Mucosa of stomach (tissue), 1 donor: Measurements from ENCODE around the gene FRAS1.

Experiments
- H3K27me3 ChIP-seq: one replicate; pipeline ENCODE4 v1.7.0; 2013; ENCODE audit warnings: mild to moderate bottlenecking, low read length; ENCODE audit not compliant: control insufficient read depth, insufficient read depth
- H3K36me3 ChIP-seq: one replicate; pipeline ENCODE4 v1.7.0; 2013; ENCODE audit warnings: low read length; ENCODE audit not compliant: control insufficient read depth, insufficient read depth
- H3K4me1 ChIP-seq: one replicate; pipeline ENCODE4 v1.7.0; 2013; ENCODE audit warnings: mild to moderate bottlenecking, low read length; ENCODE audit not compliant: control insufficient read depth, insufficient read depth
- H3K4me3 ChIP-seq: one replicate; pipeline ENCODE4 v1.7.0; 2013; ENCODE audit warnings: low read length
- H3K9ac ChIP-seq: one replicate; pipeline ENCODE4 v1.7.0; 2013; ENCODE audit warnings: mild to moderate bottlenecking, low read length, moderate library complexity
- H3K9me3 ChIP-seq: one replicate; pipeline ENCODE4 v1.7.0; 2013; ENCODE audit warnings: mild to moderate bottlenecking, low read length, moderate library complexity; ENCODE audit not compliant: control insufficient read depth
- donor health status: Pancreatic carcinoma.

FRAS1 gene

DNA sequence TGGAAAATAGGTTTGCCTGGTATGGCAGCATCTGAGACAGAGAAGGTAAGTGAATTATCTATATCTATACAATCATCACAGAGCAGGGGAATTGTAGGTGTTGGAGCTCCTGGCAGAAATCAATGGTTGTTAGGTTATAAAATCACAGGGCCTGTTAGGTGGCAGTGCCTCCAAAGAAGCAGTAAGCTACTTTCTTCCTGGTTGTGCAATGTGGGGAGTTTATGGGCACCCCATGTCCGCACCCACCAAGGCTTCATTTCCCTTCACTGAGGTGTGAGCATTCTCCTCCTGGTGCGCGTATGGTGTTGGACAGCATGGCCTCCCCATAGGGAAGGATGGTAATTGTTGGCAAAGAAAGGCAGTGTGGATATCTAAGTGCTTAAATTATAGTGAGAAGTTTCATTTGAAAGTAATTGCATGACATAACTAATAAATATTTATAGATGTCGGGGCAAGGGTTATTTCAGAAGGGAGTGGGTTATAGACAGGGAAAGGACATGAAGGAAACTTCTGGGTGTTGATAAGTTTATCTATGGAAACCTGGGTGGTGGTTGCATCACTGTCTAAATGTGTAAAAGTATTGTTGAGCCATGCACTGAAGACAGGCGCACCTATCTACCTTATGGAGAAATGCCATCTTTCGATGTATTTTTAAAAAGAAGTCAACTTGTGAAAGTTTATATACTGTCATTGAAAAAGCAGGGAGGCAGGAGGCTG, 153.7 kb downstream of the FRAS1 start:
- Histone ChIP-seq H3K4me3 (no peak overlapping the region), H3K36me3 (no peaks in the 10 kb centered on the region), H3K4me1 (peaks cover 8% of the 10 kb centered on the region), H3K9ac (no peak overlapping the region), H3K9me3 (no peaks in the 10 kb centered on the region), H3K27me3 (no peaks in the 10 kb centered on the region)

DNA sequence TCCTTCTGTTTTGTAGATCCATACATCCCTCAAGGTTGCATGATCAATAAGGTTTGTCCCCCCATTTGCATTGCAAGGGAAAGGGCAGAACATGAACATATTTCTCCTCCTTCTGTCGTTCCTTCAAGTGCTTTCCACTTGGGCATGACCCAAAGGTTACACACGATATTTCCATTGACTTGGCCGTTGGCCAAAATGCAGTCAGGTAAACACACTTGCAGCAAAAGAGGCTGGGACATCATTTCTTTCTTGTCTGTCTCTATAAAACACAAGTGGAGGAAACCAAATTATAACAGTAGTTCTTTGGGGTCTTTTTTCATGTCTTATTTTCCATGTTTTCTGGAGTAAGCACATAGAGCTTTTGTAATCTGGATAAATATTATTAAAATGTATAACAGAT, 156.1 kb downstream of the FRAS1 start:
- Histone ChIP-seq H3K36me3 (no peaks in the 10 kb centered on the region), H3K9me3 (no peaks in the 10 kb centered on the region), H3K9ac (no peak overlapping the region)

DNA sequence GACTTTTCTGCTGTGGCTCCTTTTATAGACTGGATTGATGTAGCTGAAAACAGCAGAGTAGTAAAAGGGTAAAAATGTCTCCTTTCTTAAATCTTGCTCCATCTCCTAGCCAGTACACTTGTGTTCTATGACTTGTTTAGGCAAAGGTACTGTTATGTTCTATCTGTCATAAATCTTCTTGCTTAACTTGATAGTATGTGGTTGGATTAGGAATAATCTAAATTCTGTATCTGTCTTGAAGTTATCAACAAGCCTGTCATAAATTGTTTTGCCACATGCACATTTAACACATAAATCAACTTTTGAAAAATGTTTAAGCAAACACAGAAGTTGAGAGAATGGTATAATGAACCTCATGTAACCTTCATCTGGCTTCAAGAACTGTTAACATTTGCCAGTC, 157.0 kb downstream of the FRAS1 start:
- H3K36me3 ChIP-seq: no peaks in the 10 kb centered on the region
- no peaks in the 10 kb centered on the region for H3K27me3 ChIP-seq
- no peak overlapping the region for H3K4me3 ChIP-seq
- peaks cover 8% of the 10 kb centered on the region for H3K4me1 ChIP-seq
- H3K9ac ChIP-seq: no peak overlapping the region
- no peaks in the 10 kb centered on the region for H3K9me3 ChIP-seq

More for the DNA sequence above, 156.1 kb downstream of the FRAS1 start:
- Histone ChIP-seq H3K27me3 (no peaks in the 10 kb centered on the region), H3K4me1 (peaks cover 8% of the 10 kb centered on the region), H3K4me3 (no peak overlapping the region)

DNA sequence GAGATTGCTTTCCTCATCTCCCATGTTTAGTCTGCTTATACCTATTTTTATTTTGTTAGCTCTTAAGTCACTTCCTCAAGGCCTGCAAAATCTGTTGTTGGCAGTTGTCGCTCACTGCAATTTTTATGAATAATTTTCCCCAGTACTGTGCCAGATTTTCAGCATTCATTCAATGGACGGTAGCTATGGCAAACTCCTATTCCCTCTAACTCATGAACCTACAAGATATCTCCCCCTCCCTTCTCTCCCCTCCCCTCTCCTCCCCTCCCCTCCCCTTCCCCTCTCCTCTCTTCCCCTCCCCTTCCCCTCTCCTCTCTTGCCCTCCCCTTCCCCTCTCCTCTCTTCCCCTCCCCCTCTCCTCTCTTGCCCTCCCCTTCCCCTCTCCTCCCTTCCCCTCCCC, 160.4 kb downstream of the FRAS1 start:
- Histone ChIP-seq H3K36me3 (no peaks in the 10 kb centered on the region), H3K4me1 (no peaks in the 10 kb centered on the region), H3K9ac (no peak overlapping the region), H3K9me3 (no peaks in the 10 kb centered on the region), H3K27me3 (no peaks in the 10 kb centered on the region), H3K4me3 (no peak overlapping the region)

DNA sequence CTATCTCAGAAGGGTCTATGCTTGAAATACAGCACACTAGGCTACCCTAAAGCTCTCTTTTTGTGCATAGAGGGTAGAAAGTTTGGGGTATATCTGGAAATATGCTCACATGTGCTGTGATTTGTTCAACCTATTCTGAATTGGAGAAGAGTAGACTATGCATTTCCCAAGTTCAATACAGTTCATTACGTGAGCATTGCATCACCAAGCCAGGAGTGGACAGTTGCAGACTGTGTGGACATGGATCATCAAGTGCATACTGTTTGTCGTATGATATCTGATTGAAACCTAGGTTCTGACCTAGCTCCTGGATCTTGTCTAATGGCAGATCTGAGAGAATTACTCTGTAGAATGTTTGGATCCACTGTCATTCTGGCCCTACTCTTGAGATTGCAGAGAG, 161.1 kb downstream of the FRAS1 start:
- no peaks in the 10 kb centered on the region for H3K27me3 ChIP-seq
- H3K4me1 ChIP-seq: no peaks in the 10 kb centered on the region
- H3K9ac ChIP-seq: no peak overlapping the region
- H3K4me3 ChIP-seq: no peak overlapping the region
- no peaks in the 10 kb centered on the region for H3K36me3 ChIP-seq
- no peaks in the 10 kb centered on the region for H3K9me3 ChIP-seq

DNA sequence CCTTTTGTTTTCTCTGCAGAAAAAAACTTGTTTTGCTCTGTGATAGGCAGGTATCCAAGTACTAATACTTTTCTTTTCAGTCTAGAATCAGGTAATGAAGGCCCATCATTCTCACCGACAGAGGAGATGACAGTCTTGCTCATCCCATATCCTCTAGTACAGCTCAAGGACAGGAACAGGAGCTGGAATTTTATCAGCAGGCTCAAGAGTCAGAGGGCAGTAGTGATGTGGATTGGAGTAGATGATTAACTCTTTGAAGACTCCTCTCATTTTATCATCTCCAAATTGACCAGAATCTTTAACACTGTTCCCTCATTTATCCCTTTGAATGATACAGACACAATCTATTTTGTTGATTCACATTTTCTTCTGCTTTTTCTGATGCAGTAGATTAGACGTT, 162.7 kb downstream of the FRAS1 start:
- H3K9ac ChIP-seq: no peak overlapping the region
- H3K9me3 ChIP-seq: no peaks in the 10 kb centered on the region

DNA sequence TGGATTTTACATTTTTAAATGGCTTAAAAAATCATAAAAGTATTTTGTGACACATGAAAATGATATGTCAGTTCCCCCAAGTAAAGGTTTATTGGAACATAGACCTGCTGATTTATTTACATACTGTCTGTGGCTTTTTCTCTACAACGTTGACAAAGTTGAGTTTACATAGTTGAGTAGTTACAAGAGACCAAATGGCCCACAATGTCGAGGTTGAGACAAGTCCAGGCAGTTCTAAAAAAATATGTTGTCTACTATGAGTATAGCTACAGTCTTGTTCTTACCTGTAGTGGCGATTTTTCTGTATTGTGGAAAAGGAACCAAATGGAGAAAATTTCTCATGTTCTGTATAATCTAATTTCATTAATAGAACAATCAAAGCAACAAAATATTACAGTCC, 163.2 kb downstream of the FRAS1 start:
- Histone ChIP-seq H3K4me1 (no peaks in the 10 kb centered on the region), H3K36me3 (no peaks in the 10 kb centered on the region), H3K9ac (no peak overlapping the region), H3K4me3 (no peak overlapping the region), H3K9me3 (no peaks in the 10 kb centered on the region), H3K27me3 (no peaks in the 10 kb centered on the region)

More for the DNA sequence above, 162.7 kb downstream of the FRAS1 start:
- H3K4me1 ChIP-seq: no peaks in the 10 kb centered on the region
- H3K36me3 ChIP-seq: no peaks in the 10 kb centered on the region
- no peak overlapping the region for H3K4me3 ChIP-seq
- H3K27me3 ChIP-seq: no peaks in the 10 kb centered on the region

DNA sequence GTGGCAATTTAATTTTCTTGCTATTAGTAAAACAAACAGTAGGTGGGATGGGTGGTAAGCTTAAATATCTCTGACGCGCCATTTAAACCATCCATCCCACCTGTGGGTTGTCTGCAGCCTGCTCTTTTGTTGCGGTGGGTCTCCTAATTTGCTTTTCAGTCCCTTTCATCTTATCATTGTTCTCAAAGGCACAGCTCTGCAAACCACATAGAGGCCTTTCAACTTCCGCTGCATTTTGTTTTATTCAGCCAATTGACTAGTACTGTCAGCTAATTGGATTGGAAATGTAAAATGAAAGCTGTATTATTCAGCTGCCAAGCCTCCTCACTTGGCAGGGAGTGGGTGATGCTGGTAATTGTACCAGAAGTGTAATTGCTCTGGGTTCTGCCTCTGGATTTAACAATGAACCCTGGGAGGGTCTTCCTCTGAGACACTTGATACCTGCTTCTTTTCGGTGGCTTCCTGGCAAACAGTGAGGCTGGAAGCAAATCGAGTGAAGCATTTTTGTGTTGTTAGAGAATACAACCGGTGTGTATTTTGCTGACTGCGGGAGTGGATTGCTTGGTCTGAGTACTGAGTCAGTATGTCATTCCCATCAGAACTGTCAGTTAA, 165.6 kb downstream of the FRAS1 start:
- Histone ChIP-seq H3K9ac (no peak overlapping the region), H3K4me3 (no peak overlapping the region)

DNA sequence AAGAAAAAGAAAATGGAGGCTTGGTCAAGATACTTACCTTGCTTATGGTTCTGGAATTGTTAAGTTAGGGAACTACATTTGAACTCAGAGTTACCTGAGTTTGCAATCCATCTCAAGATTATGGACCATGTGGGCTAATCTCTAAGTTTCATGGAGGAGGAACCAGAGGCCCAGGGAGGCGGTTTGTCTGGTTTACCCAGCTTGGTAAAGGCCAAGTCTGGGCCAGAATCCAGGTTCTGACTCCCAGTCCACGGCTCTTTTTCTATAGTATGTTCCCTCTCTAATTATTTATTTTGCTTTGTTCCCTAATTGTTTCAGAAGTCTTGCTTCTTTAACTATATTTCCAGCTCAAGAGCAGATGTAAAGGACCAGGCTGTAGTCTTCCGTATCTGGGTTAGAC, 168.1 kb downstream of the FRAS1 start:
- no peaks in the 10 kb centered on the region for H3K27me3 ChIP-seq
- H3K9ac ChIP-seq: no peak overlapping the region
- no peaks in the 10 kb centered on the region for H3K4me1 ChIP-seq
- no peak overlapping the region for H3K4me3 ChIP-seq
- H3K36me3 ChIP-seq: no peaks in the 10 kb centered on the region
- H3K9me3 ChIP-seq: no peaks in the 10 kb centered on the region

More for the DNA sequence above, 165.6 kb downstream of the FRAS1 start:
- H3K27me3 ChIP-seq: no peaks in the 10 kb centered on the region
- no peaks in the 10 kb centered on the region for H3K9me3 ChIP-seq
- H3K4me1 ChIP-seq: no peaks in the 10 kb centered on the region
- no peaks in the 10 kb centered on the region for H3K36me3 ChIP-seq

DNA sequence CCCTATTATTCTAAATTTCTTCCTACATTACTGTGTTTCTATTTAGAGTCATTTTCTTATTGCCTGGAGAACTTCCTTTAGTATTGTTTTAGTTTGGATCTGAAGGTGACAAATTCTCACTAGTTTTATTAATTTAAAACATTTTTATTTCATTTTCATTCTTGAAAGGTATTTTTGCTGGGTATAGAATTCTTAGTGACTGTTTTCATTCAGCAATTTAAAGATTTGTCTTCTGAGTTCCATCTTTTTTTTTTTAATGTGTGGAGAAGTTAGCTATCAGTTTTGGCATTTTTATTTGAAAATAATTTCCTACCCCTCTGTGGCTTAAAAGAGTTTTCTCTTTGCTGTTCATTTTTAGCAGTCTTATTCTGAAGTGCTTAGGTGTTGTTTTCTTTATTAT, 169.2 kb downstream of the FRAS1 start:
- no peaks in the 10 kb centered on the region for H3K36me3 ChIP-seq
- H3K9me3 ChIP-seq: no peaks in the 10 kb centered on the region
- H3K9ac ChIP-seq: no peak overlapping the region
- H3K4me3 ChIP-seq: no peak overlapping the region
- no peaks in the 10 kb centered on the region for H3K4me1 ChIP-seq
- H3K27me3 ChIP-seq: no peaks in the 10 kb centered on the region

DNA sequence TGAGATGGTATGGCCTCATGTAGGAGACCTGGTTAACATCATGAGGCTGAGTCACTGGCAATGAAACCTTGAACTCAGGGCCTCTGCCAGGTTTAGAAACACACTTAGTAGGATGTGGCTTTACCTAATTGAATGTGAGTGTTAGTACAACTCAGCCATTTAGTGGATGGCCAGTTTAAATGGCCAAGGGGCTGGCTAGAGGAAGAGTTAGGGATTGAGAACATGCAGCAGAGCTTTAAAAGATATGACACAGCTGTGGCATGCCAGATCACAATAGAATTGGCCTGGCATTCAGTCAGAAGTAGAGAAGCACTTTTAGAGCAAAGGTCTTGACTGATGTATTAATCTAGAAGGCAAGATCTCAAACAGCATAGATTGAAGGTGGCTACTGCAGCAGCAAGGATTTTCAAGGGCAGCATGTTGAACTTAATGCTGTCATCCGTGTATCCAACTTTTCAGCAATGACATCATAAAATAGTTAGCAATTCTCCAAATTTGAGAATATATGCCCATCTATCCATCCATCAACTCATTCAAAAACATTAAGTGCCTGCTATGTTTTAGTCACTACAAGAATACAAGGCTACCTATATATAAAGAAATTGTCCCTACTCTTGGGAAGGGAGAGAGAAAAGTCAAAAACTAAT, 170.4 kb downstream of the FRAS1 start:
- no peaks in the 10 kb centered on the region for H3K4me1 ChIP-seq
- no peaks in the 10 kb centered on the region for H3K36me3 ChIP-seq
- no peaks in the 10 kb centered on the region for H3K9me3 ChIP-seq
- no peak overlapping the region for H3K9ac ChIP-seq
- no peak overlapping the region for H3K4me3 ChIP-seq
- no peaks in the 10 kb centered on the region for H3K27me3 ChIP-seq

DNA sequence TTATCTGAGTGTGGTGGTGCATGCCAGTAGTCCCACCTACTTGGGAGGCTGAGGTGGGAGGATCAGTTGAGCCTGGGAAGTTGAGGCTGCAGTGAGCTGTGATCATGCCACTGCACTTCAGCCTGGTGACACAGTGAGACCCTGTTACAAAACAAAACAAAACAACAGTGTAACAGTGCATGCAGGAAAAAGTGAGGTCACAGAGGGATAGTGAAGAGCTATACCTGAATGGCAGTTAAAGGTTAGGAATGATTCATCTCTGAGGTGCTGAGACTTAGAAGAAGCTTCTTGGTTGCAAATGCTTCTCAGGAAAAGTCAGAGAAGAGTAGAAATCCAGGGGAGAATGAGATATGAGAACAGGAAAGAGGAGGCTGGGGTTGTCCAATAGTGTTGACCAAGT, 178.7 kb downstream of the FRAS1 start:
- Histone ChIP-seq H3K9ac (no peak overlapping the region), H3K27me3 (no peaks in the 10 kb centered on the region), H3K36me3 (no peaks in the 10 kb centered on the region), H3K4me1 (no peaks in the 10 kb centered on the region), H3K9me3 (no peaks in the 10 kb centered on the region), H3K4me3 (no peak overlapping the region)
